Left ventricle myocardium inferior (tissue), 1 donor: ENCODE measurements around the gene CLCN1. TPM values are rescaled to one million over a fixed set of nuclear protein-coding genes. Genes with fewer than 3 reads are reported as not detected.

ENCODE experiments used
- DNase-seq: peaks from one replicate; pipeline ENCODE4 v3.0.0-alpha.2; 2020
- H3K27ac ChIP-seq: fragments of 200-600 bp; replicated peaks from 2 replicates; pipeline ENCODE4 v1.8.0; 2021
- H3K27me3 ChIP-seq: fragments of 200-600 bp; 2 replicates; pipeline ENCODE4 v1.8.0; 2021; ENCODE audit warnings: low read depth
- H3K36me3 ChIP-seq: fragments of 200-600 bp; 2 replicates; pipeline ENCODE4 v1.8.0; 2021
- H3K4me1 ChIP-seq: fragments of 200-600 bp; 2 replicates; pipeline ENCODE4 v1.8.0; 2021
- H3K4me3 ChIP-seq: fragments of 200-600 bp; 2 replicates; pipeline ENCODE4 v1.8.0; 2021; ENCODE audit warnings: mild to moderate bottlenecking, moderate library complexity
- H3K9me3 ChIP-seq: fragments of 200-600 bp; replicated peaks from 2 replicates; pipeline ENCODE4 v1.8.0; 2021
- CTCF ChIP-seq: fragments of 200-600 bp; IDR thresholded peaks from 2 replicates; pipeline ENCODE4 v1.8.0; 2021; ENCODE audit warnings: antibody characterized with exemption, mild to moderate bottlenecking, borderline replicate concordance
- intact Hi-C: fragments of 100-400 bp; cut with micrococcal nuclease; formaldehyde crosslinking; loops from one replicate; pipeline ENCODE4 v1.11.0; 2022
- total RNA-seq: library from RNA; stranded (reverse); fragmentation: NEBNext Ultra II Directional; extraction: Animal tissue kit (Norgen Biotek cat#: 25700); gene quantifications from one replicate; pipeline ENCODE4 v1.2.1, GENCODE V29; 2021
- donor health status: DM: no; HTN: yes; CAD: no; lungs with severe emphysema.

The CLCN1 gene
- total RNA-seq, 1 donor from 2014 or later, result not detected

- intact Hi-C loops, result no loop called here
- H3K27me3 ChIP-seq, result peaks cover 16% of the 10 kb centered on the region
- no peak for DNase-seq
- H3K27ac ChIP-seq, result no peak overlapping the region
- H3K36me3 ChIP-seq, result no peaks in the 10 kb centered on the region
- no peaks in the 10 kb centered on the region for H3K4me1 ChIP-seq
- no peak for TF ChIP-seq CTCF
- no peak overlapping the region for H3K4me3 ChIP-seq
- no peaks in the 10 kb centered on the region for H3K9me3 ChIP-seq
Measured at GRCh38 chr7:143331179-143331801, 15.4 kb downstream of the CLCN1 start.

GRCh38 chr7:143334244-143334643 is 18.3 kb downstream of the CLCN1 start:
- DNase-seq, result no peak
- H3K4me1 ChIP-seq, result no peaks in the 10 kb centered on the region
- no peaks in the 10 kb centered on the region for H3K36me3 ChIP-seq
- intact Hi-C loops, result no loop called here
- no peaks in the 10 kb centered on the region for H3K9me3 ChIP-seq
- TF ChIP-seq CTCF, result no peak
- no peak overlapping the region for H3K27ac ChIP-seq
- H3K4me3 ChIP-seq, result no peak overlapping the region
- peaks cover 42% of the 10 kb centered on the region for H3K27me3 ChIP-seq

GRCh38 chr7:143337216-143337615 is 21.3 kb downstream of the CLCN1 start:
- H3K4me1 ChIP-seq, result no peaks in the 10 kb centered on the region

GRCh38 chr7:143341842-143342241 is 25.9 kb downstream of the CLCN1 start:
- intact Hi-C loops, result no loop called here
- H3K27ac ChIP-seq, result no peak overlapping the region
- peaks cover 73% of the 10 kb centered on the region for H3K27me3 ChIP-seq
- peaks cover 5% of the 10 kb centered on the region for H3K4me1 ChIP-seq
- TF ChIP-seq CTCF, result no peak
- DNase-seq, result no peak
- no peaks in the 10 kb centered on the region for H3K36me3 ChIP-seq
- H3K9me3 ChIP-seq, result no peaks in the 10 kb centered on the region
- no peak overlapping the region for H3K4me3 ChIP-seq

More at GRCh38 chr7:143337216-143337615, 21.3 kb downstream of the CLCN1 start:
- intact Hi-C loops, result no loop called here
- no peak for TF ChIP-seq CTCF
- DNase-seq, result no peak
- no peaks in the 10 kb centered on the region for H3K36me3 ChIP-seq
- H3K4me3 ChIP-seq, result no peak overlapping the region
- no peaks in the 10 kb centered on the region for H3K9me3 ChIP-seq
- H3K27ac ChIP-seq, result no peak overlapping the region
- peaks cover 52% of the 10 kb centered on the region for H3K27me3 ChIP-seq

- H3K4me3 ChIP-seq, result no peak overlapping the region
- DNase-seq, result no peak
- no peaks in the 10 kb centered on the region for H3K36me3 ChIP-seq
- peaks cover 5% of the 10 kb centered on the region for H3K4me1 ChIP-seq
- TF ChIP-seq CTCF, result no peak
- intact Hi-C loops, result no loop called here
- no peaks in the 10 kb centered on the region for H3K9me3 ChIP-seq
- H3K27me3 ChIP-seq, result peaks cover 62% of the 10 kb centered on the region
- no peak overlapping the region for H3K27ac ChIP-seq
Measured at GRCh38 chr7:143343596-143343995, 27.7 kb downstream of the CLCN1 start.
